HPDE6-E6E7 (cell line): ENCODE data around the gene ENOSF1.
"Not testable (repeated sequence)": the region's sequence is repeated elsewhere in the genome, so short reads cannot be mapped to it uniquely, and the experiment has no call there.

ENCODE experiments used
- DNase-seq: peaks from one replicate; pipeline ENCODE4 v3.0.0; 2011; ENCODE audit warnings: missing footprints; ENCODE audit errors: extremely low spot score

Gene ENOSF1

GRCh38 chr18:706405-706804, 6.0 kb downstream of the ENOSF1 start:
- no peak for DNase-seq

GRCh38 chr18:703213-703967, 9.0 kb downstream of the ENOSF1 start:
- peak; percentile 16 for DNase-seq

GRCh38 chr18:697800-698199, 14.6 kb downstream of the ENOSF1 start:
- DNase-seq, result no peak

GRCh38 chr18:697012-697411, 15.4 kb downstream of the ENOSF1 start:
- no peak for DNase-seq

- DNase-seq, result no peak
These were observed 18.8 kb downstream of the ENOSF1 start for GRCh38 chr18:693466-694187.

- no peak for DNase-seq
These were observed 19.6 kb downstream of the ENOSF1 start for GRCh38 chr18:692824-693223.

GRCh38 chr18:688323-688722, 24.1 kb downstream of the ENOSF1 start:
- no peak for DNase-seq

GRCh38 chr18:686339-687111, 25.9 kb downstream of the ENOSF1 start:
- DNase-seq, result no peak

- DNase-seq, result no peak
These were observed 27.0 kb downstream of the ENOSF1 start for GRCh38 chr18:685438-685837.

GRCh38 chr18:683531-683930, 28.9 kb downstream of the ENOSF1 start:
- DNase-seq, result no peak

GRCh38 chr18:682833-683232, 29.6 kb downstream of the ENOSF1 start:
- DNase-seq, result no peak

GRCh38 chr18:682416-682815, 30.0 kb downstream of the ENOSF1 start:
- not testable (repeated sequence) for DNase-seq

GRCh38 chr18:681985-682384, 30.4 kb downstream of the ENOSF1 start:
- DNase-seq, result no peak

GRCh38 chr18:680392-680791, 32.0 kb downstream of the ENOSF1 start:
- DNase-seq, result no peak

GRCh38 chr18:679516-679915, 32.9 kb downstream of the ENOSF1 start:
- no peak for DNase-seq

GRCh38 chr18:678482-679182, 33.8 kb downstream of the ENOSF1 start:
- DNase-seq, result no peak

- no peak for DNase-seq
These were observed 34.5 kb downstream of the ENOSF1 start for GRCh38 chr18:677951-678381.

GRCh38 chr18:677145-677544, 35.3 kb downstream of the ENOSF1 start:
- DNase-seq, result no peak

- DNase-seq, result no peak
These were observed 35.7 kb downstream of the ENOSF1 start for GRCh38 chr18:676736-677135.

- DNase-seq, result no peak
These were observed 36.4 kb downstream of the ENOSF1 start for GRCh38 chr18:676069-676468.

- no peak for DNase-seq
These were observed 37.1 kb downstream of the ENOSF1 start for GRCh38 chr18:675307-675706.

GRCh38 chr18:673769-674168, 38.7 kb downstream of the ENOSF1 start:
- DNase-seq, result no peak
